Neural cell (in vitro differentiated cells): Measurements from ENCODE around the gene LIPA. TPM values are rescaled to one million over a fixed set of nuclear protein-coding genes. Genes with fewer than 3 reads are reported as not detected.

ENCODE experiments used
- H2AFZ ChIP-seq: fragments of 200-600, 300-800 bp; sonication (generic), shearing (Covaris generic); 2 replicates; pipeline ENCODE4 v1.6.0; 2014; ENCODE audit warnings: low read depth, mild to moderate bottlenecking, antibody characterized with exemption, low read length, moderate library complexity
- H3F3A ChIP-seq: fragments of 200-600 bp; shearing (Covaris generic); 2 replicates; pipeline ENCODE4 v1.6.1; 2016; ENCODE audit warnings: mild to moderate bottlenecking, moderate library complexity, mixed read lengths, antibody characterized with exemption, low read length; ENCODE audit not compliant: insufficient read depth, poor library complexity, severe bottlenecking
- H3K27ac ChIP-seq: fragments of 200-600, 300-800 bp; sonication (generic), shearing (Covaris generic); 2 replicates; pipeline ENCODE4 v1.5.1; 2014; ENCODE audit warnings: mild to moderate bottlenecking, low read length, moderate library complexity
- H3K27me3 ChIP-seq: fragments of 300-800, 200-600 bp; sonication (generic), shearing (Covaris generic); 2 replicates; pipeline ENCODE4 v1.6.0; 2014; ENCODE audit warnings: mild to moderate bottlenecking, low read depth, low read length, moderate library complexity; ENCODE audit not compliant: insufficient read depth
- H3K36me3 ChIP-seq: fragments of 300-800, 200-600 bp; sonication (generic), shearing (Covaris generic); 2 replicates; pipeline ENCODE4 v1.5.1; 2014; ENCODE audit warnings: mild to moderate bottlenecking, antibody characterized with exemption, low read length, moderate library complexity; ENCODE audit not compliant: insufficient read depth
- H3K4me2 ChIP-seq: fragments of 300-800, 200-600 bp; sonication (generic), shearing (Covaris generic); 2 replicates; pipeline ENCODE4 v1.6.0; 2014; ENCODE audit warnings: mild to moderate bottlenecking, low read length
- H3K4me3 ChIP-seq: fragments of 300-800, 200-600 bp; sonication (generic), shearing (Covaris generic); 2 replicates; pipeline ENCODE4 v1.5.1; 2014; ENCODE audit warnings: mild to moderate bottlenecking, low read length, moderate library complexity
- H3K79me2 ChIP-seq: fragments of 200-600 bp; shearing (Covaris generic); replicated peaks from 2 replicates; pipeline ENCODE4 v1.6.0; 2014; ENCODE audit warnings: mild to moderate bottlenecking, low read length, moderate library complexity; ENCODE audit not compliant: insufficient read depth
- H3K9ac ChIP-seq: fragments of 300-800, 200-600 bp; sonication (generic), shearing (Covaris generic); 2 replicates; pipeline ENCODE4 v1.6.1; 2016; ENCODE audit warnings: mild to moderate bottlenecking, low read length, mixed read lengths
- H3K9me2 ChIP-seq: fragments of 200-600 bp; shearing (Covaris generic); 2 replicates; pipeline ENCODE4 v1.6.1; 2016; ENCODE audit warnings: mild to moderate bottlenecking, low read length, mixed read lengths; ENCODE audit not compliant: insufficient read depth
- H3K9me3 ChIP-seq: fragments of 200-600, 300-800 bp; sonication (generic), shearing (Covaris generic); 2 replicates; pipeline ENCODE4 v1.6.1; 2016; ENCODE audit warnings: mild to moderate bottlenecking, mixed run types, low read length, moderate library complexity, mixed read lengths
- H4K20me1 ChIP-seq: fragments of 200-600 bp; shearing (Covaris generic); 2 replicates; pipeline ENCODE4 v1.6.1; 2016; ENCODE audit warnings: mild to moderate bottlenecking, mixed run types; ENCODE audit not compliant: insufficient read depth
- CTCF ChIP-seq: fragments of 450-650 bp; IDR thresholded peaks from 2 replicates; pipeline ENCODE4 v1.5.1; 2014; ENCODE audit warnings: antibody characterized with exemption, mild to moderate bottlenecking, moderate library complexity; ENCODE audit not compliant: poor library complexity, severe bottlenecking
- EP300 ChIP-seq: fragments of 450-650 bp; conservative IDR thresholded peaks from 2 replicates; pipeline ENCODE4 v1.6.1; 2014; ENCODE audit warnings: antibody characterized with exemption, mild to moderate bottlenecking, moderate library complexity; ENCODE audit not compliant: poor library complexity, severe bottlenecking
- EZH2 ChIP-seq: fragments of 200-600, 300-800 bp; shearing (Covaris generic), sonication (generic); IDR thresholded peaks from 2 replicates; pipeline ENCODE4 v1.6.1; 2014; ENCODE audit warnings: antibody characterized with exemption, low read length, borderline replicate concordance, mild to moderate bottlenecking; ENCODE audit not compliant: insufficient read depth, poor library complexity, severe bottlenecking
- MXI1 ChIP-seq: fragments of 450-650 bp; conservative IDR thresholded peaks from 2 replicates; pipeline ENCODE4 v1.6.1; 2014; ENCODE audit warnings: antibody characterized with exemption, mild to moderate bottlenecking; ENCODE audit not compliant: poor library complexity, severe bottlenecking
- POLR2AphosphoS5 ChIP-seq: IDR thresholded peaks from 2 replicates; pipeline ENCODE4 v1.6.1; 2012
- RAD21 ChIP-seq: fragments of 450-650 bp; conservative IDR thresholded peaks from 2 replicates; pipeline ENCODE4 v1.6.1; 2014; ENCODE audit warnings: antibody characterized with exemption, mild to moderate bottlenecking, moderate library complexity
- REST ChIP-seq: IDR thresholded peaks from 2 replicates; pipeline ENCODE4 v1.6.1; 2012; ENCODE audit warnings: borderline replicate concordance
- SMC3 ChIP-seq: fragments of 450-650 bp; conservative IDR thresholded peaks from 2 replicates; pipeline ENCODE4 v1.6.1; 2014; ENCODE audit warnings: antibody characterized with exemption, mild to moderate bottlenecking, moderate library complexity; ENCODE audit not compliant: poor library complexity
- TAF1 ChIP-seq: IDR thresholded peaks from 2 replicates; pipeline ENCODE4 v1.6.1; 2012; ENCODE audit warnings: low read depth
- polyA plus RNA-seq: library from polyadenylated mRNA; depleted of rRNA; stranded (reverse); fragments of >200 nt; gene quantifications from 2 replicates; pipeline ENCODE4 v1.2.3, GENCODE V29; 2014

The LIPA gene
- polyA plus RNA-seq, 1 donor from 2014 or later, result 20.8 TPM

GRCh38 chr10:89258881-89259280, 7.3 kb upstream of the LIPA start:
- no peak overlapping the region for H3K9ac ChIP-seq
- no peaks in the 10 kb centered on the region for H4K20me1 ChIP-seq
- no peaks in the 10 kb centered on the region for H3F3A ChIP-seq
- peaks cover 4% of the 10 kb centered on the region for H3K9me3 ChIP-seq
- no peaks in the 10 kb centered on the region for H3K27me3 ChIP-seq
- no peak overlapping the region for H3K4me3 ChIP-seq
- no peak for TF ChIP-seq MXI1
- TF ChIP-seq TAF1, result no peak
- TF ChIP-seq EP300, result no peak
- TF ChIP-seq SMC3, result no peak
- TF ChIP-seq EZH2, result no peak
- TF ChIP-seq RAD21, result no peak
- TF ChIP-seq REST, result no peak
- no peak for TF ChIP-seq CTCF
- TF ChIP-seq POLR2AphosphoS5, result no peak
- H3K9me2 ChIP-seq, result no peaks in the 10 kb centered on the region
- H2AFZ ChIP-seq, result no peak overlapping the region
- H3K36me3 ChIP-seq, result no peaks in the 10 kb centered on the region
- no peaks in the 10 kb centered on the region for H3K79me2 ChIP-seq
- no peak overlapping the region for H3K27ac ChIP-seq
- H3K4me2 ChIP-seq, result no peak overlapping the region

GRCh38 chr10:89257581-89257980, 6.0 kb upstream of the LIPA start:
- TF ChIP-seq SMC3 (no peak), REST (no peak)
- Histone ChIP-seq H2AFZ (no peak overlapping the region), H3K27ac (no peak overlapping the region), H3K9me3 (peaks cover 4% of the 10 kb centered on the region), H3K36me3 (no peaks in the 10 kb centered on the region), H3F3A (no peaks in the 10 kb centered on the region), H3K9ac (no peak overlapping the region), H3K9me2 (no peaks in the 10 kb centered on the region), H4K20me1 (no peaks in the 10 kb centered on the region), H3K4me2 (no peak overlapping the region), H3K79me2 (no peaks in the 10 kb centered on the region), H3K27me3 (no peaks in the 10 kb centered on the region), H3K4me3 (no peak overlapping the region)
